ENCODE data around the gene ACTRT2. TPM values are rescaled to one million over a fixed set of nuclear protein-coding genes. Genes with fewer than 3 reads are reported as not detected.

The ACTRT2 gene
- polyA plus RNA-seq, 1 donor (not counting 4 experiments of a cell fraction or from before 2014, with no cell fraction given), result not detected

DNA sequence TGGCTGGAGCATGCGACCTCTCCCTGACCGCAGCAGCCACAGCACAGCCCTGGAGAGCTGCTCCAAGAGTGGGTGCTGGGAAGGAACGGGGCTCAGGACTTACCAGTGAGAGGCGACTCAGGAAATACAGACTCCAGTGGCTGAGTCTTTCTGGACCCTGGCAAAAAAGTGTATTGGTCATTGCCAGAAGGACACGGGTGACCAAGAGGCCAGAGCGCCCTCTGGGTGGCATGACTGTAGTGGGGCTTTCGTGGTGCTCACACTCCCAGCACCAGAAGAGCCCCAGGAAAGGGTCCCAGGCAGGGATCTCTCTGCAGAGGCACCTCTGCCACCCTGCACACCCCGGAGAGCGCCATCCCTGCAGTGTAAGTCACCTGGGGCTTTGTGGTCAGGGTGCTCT is 38.9 kb downstream of the ACTRT2 start:
- no peak for TF ChIP-seq EZH2 (IDR thresholded peaks at IDR 0.05; ENCODE audit: low read length)
- TF ChIP-seq, protein P1, sequence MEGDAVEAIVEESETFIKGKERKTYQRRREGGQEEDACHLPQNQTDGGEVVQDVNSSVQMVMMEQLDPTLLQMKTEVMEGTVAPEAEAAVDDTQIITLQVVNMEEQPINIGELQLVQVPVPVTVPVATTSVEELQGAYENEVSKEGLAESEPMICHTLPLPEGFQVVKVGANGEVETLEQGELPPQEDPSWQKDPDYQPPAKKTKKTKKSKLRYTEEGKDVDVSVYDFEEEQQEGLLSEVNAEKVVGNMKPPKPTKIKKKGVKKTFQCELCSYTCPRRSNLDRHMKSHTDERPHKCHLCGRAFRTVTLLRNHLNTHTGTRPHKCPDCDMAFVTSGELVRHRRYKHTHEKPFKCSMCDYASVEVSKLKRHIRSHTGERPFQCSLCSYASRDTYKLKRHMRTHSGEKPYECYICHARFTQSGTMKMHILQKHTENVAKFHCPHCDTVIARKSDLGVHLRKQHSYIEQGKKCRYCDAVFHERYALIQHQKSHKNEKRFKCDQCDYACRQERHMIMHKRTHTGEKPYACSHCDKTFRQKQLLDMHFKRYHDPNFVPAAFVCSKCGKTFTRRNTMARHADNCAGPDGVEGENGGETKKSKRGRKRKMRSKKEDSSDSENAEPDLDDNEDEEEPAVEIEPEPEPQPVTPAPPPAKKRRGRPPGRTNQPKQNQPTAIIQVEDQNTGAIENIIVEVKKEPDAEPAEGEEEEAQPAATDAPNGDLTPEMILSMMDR (optimal IDR thresholded peaks at IDR 0.05 in 1 of 3, IDR thresholded peaks at IDR 0.05 in 1 of 3, conservative IDR thresholded peaks at IDR 0.05 in 1 of 3; ENCODE audit: extremely low read depth in 1 of 3, insufficient read depth in 2 of 3, low read length in 3 of 3), result no peak
- H3K4me3 ChIP-seq (ENCODE audit: control insufficient read depth in 2 of 3, extremely low read depth in 1 of 3, insufficient read depth in 2 of 3, low read depth in 1 of 3, low read length in 3 of 3), result no peak overlapping the region
- no peaks in the 10 kb centered on the region for H3K36me3 ChIP-seq (ENCODE audit: control insufficient read depth in 2 of 2, extremely low read depth in 1 of 2, insufficient read depth in 2 of 2, low read length in 2 of 2)
- no peak overlapping the region for H3K27ac ChIP-seq (ENCODE audit: control insufficient read depth, insufficient read depth, low read length)
- no peaks in the 10 kb centered on the region for H4K20me1 ChIP-seq (ENCODE audit: control insufficient read depth, extremely low read depth, insufficient read depth, low read length)
- FAIRE-seq (no peak), DNase-seq (ENCODE audit: low read depth, low spot score) (no peak)
- no peak overlapping the region for H3K9ac ChIP-seq (ENCODE audit: control insufficient read depth, extremely low read depth, insufficient read depth, low read length)
- no peaks in the 10 kb centered on the region for H3K79me2 ChIP-seq (ENCODE audit: control insufficient read depth, insufficient read depth, low read length)
- H3K4me2 ChIP-seq (ENCODE audit: control insufficient read depth, extremely low read depth, insufficient read depth, low read depth, low read length), result no peak overlapping the region
- dilution Hi-C loops (cut with MboI; ENCODE audit: extremely low pct_ligation_motif_present, low sequenced_read_pairs), result no loop called here
- no peaks in the 10 kb centered on the region for H3K9me1 ChIP-seq (ENCODE audit: control insufficient read depth, extremely low read depth, insufficient read depth, low read length)
- H3K27me3 ChIP-seq (ENCODE audit: control insufficient read depth, extremely low read depth, insufficient read depth, low read length), result peaks cover 36% of the 10 kb centered on the region
- no peaks in the 10 kb centered on the region for H3K4me1 ChIP-seq (ENCODE audit: control insufficient read depth, extremely low read depth, insufficient read depth, low read length)
- H2AFZ ChIP-seq (ENCODE audit: control insufficient read depth, low read length), result no peak overlapping the region
- H3K9me3 ChIP-seq (ENCODE audit: control insufficient read depth, low read depth, low read length), result no peaks in the 10 kb centered on the region

DNA sequence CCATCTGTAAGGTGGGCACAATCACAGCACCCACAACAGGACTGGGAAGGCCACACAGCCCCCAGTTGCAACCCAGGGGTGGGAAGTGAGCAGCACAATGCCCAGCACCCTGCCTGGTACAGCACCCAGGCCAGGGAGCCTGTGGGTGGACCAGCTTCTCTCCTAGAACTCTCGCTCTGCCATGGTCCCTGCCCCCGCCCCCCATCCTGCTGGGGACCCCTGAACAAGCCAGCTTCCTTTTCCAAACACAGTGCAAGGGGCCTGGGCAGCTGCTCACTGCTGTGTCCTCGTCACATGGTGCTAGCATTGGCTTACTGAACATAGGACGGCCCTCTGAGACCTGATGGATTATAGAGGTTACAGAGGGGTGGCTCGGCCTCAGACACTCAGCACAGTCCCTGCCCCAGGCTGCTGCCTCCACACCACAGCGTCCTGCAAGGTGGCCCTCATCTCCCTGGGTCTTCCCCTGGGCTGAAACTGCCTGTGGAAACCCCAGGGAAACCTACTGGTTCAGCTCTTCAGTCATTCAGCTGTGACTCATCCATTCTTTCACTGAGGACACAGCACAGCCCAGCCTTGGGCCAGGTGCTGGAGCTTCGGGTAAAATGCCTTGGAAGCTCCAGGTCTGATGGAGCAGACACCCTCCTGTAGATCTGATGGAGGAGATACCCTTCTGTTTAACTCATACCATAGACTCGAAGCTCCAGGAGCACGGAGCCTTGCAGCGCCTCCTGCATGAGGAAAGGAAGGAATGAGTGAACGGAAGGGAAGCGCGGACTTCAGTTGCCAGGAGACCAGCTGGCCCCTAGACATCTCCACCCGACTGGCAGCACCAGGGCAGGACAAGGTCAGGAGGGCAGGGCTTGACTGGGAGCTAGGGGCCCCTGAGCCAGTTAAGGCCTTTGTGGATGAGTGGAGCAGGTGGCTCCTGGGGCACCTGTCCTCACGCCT is 39.6 kb downstream of the ACTRT2 start:
- Histone ChIP-seq H3K79me2 (ENCODE audit: control insufficient read depth, insufficient read depth, low read length) (no peaks in the 10 kb centered on the region), H3K9me1 (ENCODE audit: control insufficient read depth, extremely low read depth, insufficient read depth, low read length) (no peaks in the 10 kb centered on the region), H3K27me3 (ENCODE audit: control insufficient read depth, extremely low read depth, insufficient read depth, low read length) (peaks cover 44% of the 10 kb centered on the region), H3K27ac (ENCODE audit: control insufficient read depth, insufficient read depth, low read length) (no peak overlapping the region), H3K36me3 (ENCODE audit: control insufficient read depth in 2 of 2, extremely low read depth in 1 of 2, insufficient read depth in 2 of 2, low read length in 2 of 2) (no peaks in the 10 kb centered on the region), H2AFZ (ENCODE audit: control insufficient read depth, low read length) (no peak overlapping the region), H3K4me1 (ENCODE audit: control insufficient read depth, extremely low read depth, insufficient read depth, low read length) (no peaks in the 10 kb centered on the region), H3K4me3 (ENCODE audit: control insufficient read depth in 2 of 3, extremely low read depth in 1 of 3, insufficient read depth in 2 of 3, low read depth in 1 of 3, low read length in 3 of 3) (no peak overlapping the region), H3K9me3 (ENCODE audit: control insufficient read depth, low read depth, low read length) (no peaks in the 10 kb centered on the region), H4K20me1 (ENCODE audit: control insufficient read depth, extremely low read depth, insufficient read depth, low read length) (no peaks in the 10 kb centered on the region), H3K9ac (ENCODE audit: control insufficient read depth, extremely low read depth, insufficient read depth, low read length) (no peak overlapping the region), H3K4me2 (ENCODE audit: control insufficient read depth, extremely low read depth, insufficient read depth, low read depth, low read length) (no peak overlapping the region)
- no peak for FAIRE-seq
- dilution Hi-C loops (cut with MboI; ENCODE audit: extremely low pct_ligation_motif_present, low sequenced_read_pairs), result no loop called here
- no peak for DNase-seq (ENCODE audit: low read depth, low spot score)
- no peak for TF ChIP-seq EZH2 (IDR thresholded peaks at IDR 0.05; ENCODE audit: low read length)
